ENCODE results near the gene CABP2.
A peak's percentile ranks its signal among the peaks of the same experiment; 100 is the strongest.

CABP2 gene

DNA sequence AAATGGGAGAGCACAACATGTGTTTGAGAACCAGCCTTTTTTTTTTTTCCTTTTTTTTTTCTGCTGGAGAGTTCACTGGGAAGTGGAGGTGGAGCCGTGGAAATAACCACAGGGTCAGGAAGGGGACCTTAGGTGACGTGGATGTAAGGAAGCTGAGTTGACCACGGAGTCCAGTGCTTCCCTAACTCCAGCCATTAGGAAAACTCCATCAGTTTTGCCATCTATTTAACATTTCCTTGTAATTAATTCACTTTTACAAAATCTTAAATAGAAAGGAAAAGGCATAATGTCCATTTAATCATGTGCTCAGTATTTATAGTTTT is 13.3 kb downstream of the CABP2 start:
- Histone ChIP-seq H3K36me3 (no peaks in the 10 kb centered on the region), H3K27me3 (peaks cover 49% of the 10 kb centered on the region), H3K4me3 (ENCODE audit: low read depth in 1 of 2, low read length in 1 of 2) (no peak overlapping the region), H3K9me3 (no peaks in the 10 kb centered on the region), H3K4me1 (ENCODE audit: control insufficient read depth in 1 of 2, insufficient read depth in 1 of 2, low read depth in 1 of 2, low read length in 1 of 2) (peaks cover 32 to 35% of the 10 kb centered on the region in 2 experiments), H3K27ac (no peak overlapping the region)
- TF ChIP-seq, protein P1, sequence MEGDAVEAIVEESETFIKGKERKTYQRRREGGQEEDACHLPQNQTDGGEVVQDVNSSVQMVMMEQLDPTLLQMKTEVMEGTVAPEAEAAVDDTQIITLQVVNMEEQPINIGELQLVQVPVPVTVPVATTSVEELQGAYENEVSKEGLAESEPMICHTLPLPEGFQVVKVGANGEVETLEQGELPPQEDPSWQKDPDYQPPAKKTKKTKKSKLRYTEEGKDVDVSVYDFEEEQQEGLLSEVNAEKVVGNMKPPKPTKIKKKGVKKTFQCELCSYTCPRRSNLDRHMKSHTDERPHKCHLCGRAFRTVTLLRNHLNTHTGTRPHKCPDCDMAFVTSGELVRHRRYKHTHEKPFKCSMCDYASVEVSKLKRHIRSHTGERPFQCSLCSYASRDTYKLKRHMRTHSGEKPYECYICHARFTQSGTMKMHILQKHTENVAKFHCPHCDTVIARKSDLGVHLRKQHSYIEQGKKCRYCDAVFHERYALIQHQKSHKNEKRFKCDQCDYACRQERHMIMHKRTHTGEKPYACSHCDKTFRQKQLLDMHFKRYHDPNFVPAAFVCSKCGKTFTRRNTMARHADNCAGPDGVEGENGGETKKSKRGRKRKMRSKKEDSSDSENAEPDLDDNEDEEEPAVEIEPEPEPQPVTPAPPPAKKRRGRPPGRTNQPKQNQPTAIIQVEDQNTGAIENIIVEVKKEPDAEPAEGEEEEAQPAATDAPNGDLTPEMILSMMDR (IDR thresholded peaks at IDR 0.05): no peak

DNA sequence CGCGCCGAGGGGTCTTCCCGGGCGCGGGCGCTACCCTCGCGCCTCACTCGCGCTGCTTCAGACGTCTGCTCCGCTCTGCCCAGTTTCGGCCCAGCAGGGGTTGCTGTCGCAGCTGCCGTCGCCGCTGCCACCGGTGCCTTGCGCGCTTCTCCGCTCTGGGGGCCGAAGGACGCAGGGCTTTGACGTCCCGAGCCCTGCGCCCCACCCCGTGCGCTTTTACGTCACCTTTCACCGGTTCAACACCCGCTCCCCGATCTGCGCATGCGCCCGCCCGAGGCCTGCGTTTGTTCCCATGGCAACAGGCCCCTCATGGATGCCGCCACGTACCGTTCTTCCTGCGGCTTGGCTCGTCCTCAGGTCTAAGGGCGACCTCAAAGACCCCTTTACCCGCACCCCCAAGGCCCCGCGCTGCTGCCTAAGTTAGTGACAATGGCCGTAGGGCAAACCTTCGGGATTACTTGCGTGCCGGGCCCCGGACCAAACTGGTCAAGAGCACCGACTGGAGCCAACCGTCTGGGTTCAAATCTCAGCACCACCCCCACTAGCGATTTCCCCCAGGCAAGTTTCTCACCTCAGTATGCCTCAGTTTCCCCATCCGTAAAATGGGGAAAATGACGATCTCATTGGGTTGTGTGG is 14.6 kb downstream of the CABP2 start:
- Histone ChIP-seq H3K4me1 (ENCODE audit: control insufficient read depth in 1 of 2, insufficient read depth in 1 of 2, low read depth in 1 of 2, low read length in 1 of 2) (peaks cover 39 to 40% of the 10 kb centered on the region in 2 experiments), H3K27me3 (peaks cover 43% of the 10 kb centered on the region), H3K9me3 (no peaks in the 10 kb centered on the region), H3K4me3 (ENCODE audit: low read depth in 1 of 2, low read length in 1 of 2) (peak overlapping the region; percentile 79 to 100), H3K27ac (peak overlapping the region; percentile 92), H3K36me3 (no peaks in the 10 kb centered on the region)
- TF ChIP-seq, protein P1 (IDR thresholded peaks at IDR 0.05): no peak

DNA sequence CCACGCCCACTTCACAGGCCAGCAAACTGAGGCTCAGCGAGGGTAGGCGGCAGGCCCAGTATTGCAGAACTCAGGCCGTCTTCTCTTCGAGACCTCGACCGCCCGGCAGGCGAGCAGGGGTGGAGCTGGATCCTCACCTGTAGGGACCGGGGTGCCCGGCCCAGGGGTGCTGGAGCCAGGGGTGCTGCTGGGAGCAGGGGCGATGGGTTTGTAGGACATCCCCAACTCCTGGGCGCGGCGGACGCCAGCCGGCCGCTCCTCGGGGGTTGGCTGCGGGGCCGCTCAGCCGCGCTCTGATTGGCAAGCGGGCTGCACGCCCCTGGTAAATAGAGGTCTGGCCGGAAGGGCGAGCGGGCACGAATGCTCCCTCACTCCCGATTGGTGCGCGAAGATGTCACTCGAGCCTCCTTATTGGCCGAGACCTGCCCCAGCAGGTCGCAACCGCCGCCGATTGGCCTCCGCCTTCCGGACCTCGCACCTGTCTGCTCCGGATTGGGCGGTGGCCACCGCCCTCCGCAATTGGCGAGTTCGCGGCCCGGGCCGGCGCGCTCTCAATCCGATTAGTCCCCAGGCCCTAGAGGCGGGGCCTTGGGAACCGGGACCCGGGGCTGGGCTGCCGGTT is 15.3 kb downstream of the CABP2 start, which contains the start of gene CDK2AP2:
CDK2AP2 (minus strand) TSS at position 299 of the 622 bp plus-strand sequence; CDS start at position 219, 80 bp downstream.
- TF ChIP-seq, protein P1 (IDR thresholded peaks at IDR 0.05): peak; percentile 13
- Histone ChIP-seq H3K27ac (peak within 1 kb of the TSS; percentile 92), H3K36me3 (peaks cover 2% of the 10 kb centered on the region), H3K9me3 (no peaks in the 10 kb centered on the region), H3K4me1 (ENCODE audit: control insufficient read depth in 1 of 2, insufficient read depth in 1 of 2, low read depth in 1 of 2, low read length in 1 of 2) (peaks cover 46% of the 10 kb centered on the region in 2 experiments), H3K27me3 (peaks cover 40% of the 10 kb centered on the region), H3K4me3 (ENCODE audit: low read depth in 1 of 2, low read length in 1 of 2) (peak within 1 kb of the TSS; percentile 79 to 100)

GRCh38 chr11:67507242-67507863 is 15.9 kb downstream of the CABP2 start:
- H3K4me1 ChIP-seq (ENCODE audit: control insufficient read depth in 1 of 2, insufficient read depth in 1 of 2, low read depth in 1 of 2, low read length in 1 of 2): peaks cover 46 to 48% of the 10 kb centered on the region in 2 experiments

GRCh38 chr11:67506426-67507051 is 16.7 kb downstream of the CABP2 start:
- Histone ChIP-seq H3K4me3 (ENCODE audit: low read depth in 1 of 2, low read length in 1 of 2) (peak overlapping the region; percentile 85 to 88), H3K9me3 (no peaks in the 10 kb centered on the region), H3K27ac (peak overlapping the region; percentile 92), H3K4me1 (ENCODE audit: control insufficient read depth in 1 of 2, insufficient read depth in 1 of 2, low read depth in 1 of 2, low read length in 1 of 2) (peaks cover 48 to 49% of the 10 kb centered on the region in 2 experiments), H3K27me3 (peaks cover 25% of the 10 kb centered on the region), H3K36me3 (peaks cover 16% of the 10 kb centered on the region)
- TF ChIP-seq, protein P1 (IDR thresholded peaks at IDR 0.05): no peak

More at GRCh38 chr11:67507242-67507863, 15.9 kb downstream of the CABP2 start:
- H3K36me3 ChIP-seq: peaks cover 8% of the 10 kb centered on the region
- TF ChIP-seq, protein P1 (IDR thresholded peaks at IDR 0.05): no peak
- peak overlapping the region; percentile 92 for H3K27ac ChIP-seq
- no peaks in the 10 kb centered on the region for H3K9me3 ChIP-seq
- peak overlapping the region; percentile 79 to 100 for H3K4me3 ChIP-seq (ENCODE audit: low read depth in 1 of 2, low read length in 1 of 2)
- peaks cover 34% of the 10 kb centered on the region for H3K27me3 ChIP-seq
